Central memory CD8-positive, alpha-beta T cell (primary cell): Measurements from ENCODE around the gene TNFRSF21.
A peak's percentile ranks its signal among the peaks of the same experiment; 100 is the strongest.

Experiments used
- ATAC-seq: fragments of 150-1000 bp; cut with Tn5 transposase; replicated peaks from 2 replicates; pipeline ENCODE4 v1.10.0; 2022; ENCODE audit warnings: mild to moderate bottlenecking, moderate FRiP score, moderate number of reproducible peaks; ENCODE audit not compliant: poor library complexity, severe bottlenecking; ENCODE audit errors: extremely low read depth
- DNase-seq, 2 donors: peaks; one replicate each; pipeline ENCODE4 v3.0.0; 2021; ENCODE audit warnings: low spot score in 2 of 2
- H3K27ac Mint-ChIP-seq: one replicate; pipeline ENCODE4 v1.8.0; 2022; ENCODE audit warnings: low read depth, mild to moderate bottlenecking, moderate library complexity, mixed read lengths
- H3K27me3 Mint-ChIP-seq: one replicate; pipeline ENCODE4 v1.8.0; 2022; ENCODE audit warnings: mixed read lengths
- H3K36me3 Mint-ChIP-seq: one replicate; pipeline ENCODE4 v1.8.0; 2022; ENCODE audit warnings: mild to moderate bottlenecking, moderate library complexity, mixed read lengths; ENCODE audit not compliant: insufficient read depth
- H3K4me1 Mint-ChIP-seq: one replicate; pipeline ENCODE4 v1.8.0; 2022; ENCODE audit warnings: mixed read lengths
- H3K4me3 Mint-ChIP-seq: one replicate; pipeline ENCODE4 v1.8.0; 2022; ENCODE audit warnings: mild to moderate bottlenecking, moderate library complexity, mixed read lengths
- H3K9me3 Mint-ChIP-seq: one replicate; pipeline ENCODE4 v1.8.0; 2022; ENCODE audit warnings: mixed read lengths

TNFRSF21 gene

DNA sequence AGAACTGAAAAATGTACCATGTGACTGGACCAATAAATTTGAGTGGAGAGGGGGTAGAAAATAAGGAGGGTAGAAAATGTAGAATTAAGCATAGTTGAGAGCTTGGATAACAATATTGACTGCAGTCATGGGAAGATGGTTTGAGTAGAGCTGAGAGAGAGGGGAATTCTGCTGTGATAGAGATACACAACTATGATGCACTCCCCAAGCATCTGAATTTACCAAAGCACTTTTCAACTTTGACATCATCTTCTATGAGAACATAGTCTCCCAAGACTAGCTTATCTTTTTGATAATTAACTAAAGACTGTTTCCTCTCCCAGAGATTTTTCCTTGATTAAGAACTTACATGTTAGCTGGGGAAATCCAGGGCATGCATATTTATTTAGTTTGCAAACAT lies 103.1 kb downstream of the TNFRSF21 start:
- H3K4me3 Mint-ChIP-seq: no peak overlapping the region
- peaks cover 8% of the 10 kb centered on the region for H3K27me3 Mint-ChIP-seq
- DNase-seq (no peak), ATAC-seq (no peak)
- H3K9me3 Mint-ChIP-seq: no peaks in the 10 kb centered on the region
- H3K36me3 Mint-ChIP-seq: no peaks in the 10 kb centered on the region
- no peaks in the 10 kb centered on the region for H3K4me1 Mint-ChIP-seq
- H3K27ac Mint-ChIP-seq: no peak overlapping the region

DNA sequence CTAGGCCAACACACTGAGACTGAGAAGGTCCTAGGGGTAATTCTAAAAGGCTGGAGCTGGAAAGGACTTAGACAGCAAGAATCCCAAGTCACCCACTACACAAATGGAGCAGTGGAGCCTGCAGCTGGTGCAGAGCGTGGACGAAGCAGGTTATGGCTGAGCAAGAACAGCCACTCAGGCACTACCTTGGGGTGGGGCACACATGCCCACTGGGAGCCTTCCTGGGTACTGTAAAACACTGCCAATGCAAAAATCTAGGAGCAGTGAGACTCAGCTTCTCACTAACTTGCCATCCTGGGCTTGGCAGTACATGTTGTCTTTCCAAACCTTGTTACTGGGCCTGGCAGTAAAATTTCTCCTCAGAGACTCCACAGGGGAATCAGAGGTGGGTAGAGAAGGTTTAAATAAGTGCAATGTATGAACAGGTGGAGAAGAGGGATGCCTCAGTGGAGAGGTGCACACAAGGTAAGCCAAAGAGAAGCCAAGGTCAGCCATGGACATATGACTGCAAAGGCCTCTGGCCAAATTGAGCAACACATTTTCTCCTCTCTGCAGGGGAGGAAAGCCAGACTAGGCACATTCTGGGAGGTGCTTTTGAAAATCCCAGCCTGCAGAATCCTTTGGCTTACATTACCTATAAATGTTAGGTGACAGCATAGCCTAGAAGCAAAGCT lies 105.6 kb downstream of the TNFRSF21 start:
- no peak for DNase-seq
- no peaks in the 10 kb centered on the region for H3K27me3 Mint-ChIP-seq
- ATAC-seq: no peak
- H3K4me3 Mint-ChIP-seq: no peak overlapping the region
- H3K4me1 Mint-ChIP-seq: no peaks in the 10 kb centered on the region
- no peaks in the 10 kb centered on the region for H3K36me3 Mint-ChIP-seq
- peaks cover 5% of the 10 kb centered on the region for H3K9me3 Mint-ChIP-seq
- H3K27ac Mint-ChIP-seq: no peak overlapping the region

DNA sequence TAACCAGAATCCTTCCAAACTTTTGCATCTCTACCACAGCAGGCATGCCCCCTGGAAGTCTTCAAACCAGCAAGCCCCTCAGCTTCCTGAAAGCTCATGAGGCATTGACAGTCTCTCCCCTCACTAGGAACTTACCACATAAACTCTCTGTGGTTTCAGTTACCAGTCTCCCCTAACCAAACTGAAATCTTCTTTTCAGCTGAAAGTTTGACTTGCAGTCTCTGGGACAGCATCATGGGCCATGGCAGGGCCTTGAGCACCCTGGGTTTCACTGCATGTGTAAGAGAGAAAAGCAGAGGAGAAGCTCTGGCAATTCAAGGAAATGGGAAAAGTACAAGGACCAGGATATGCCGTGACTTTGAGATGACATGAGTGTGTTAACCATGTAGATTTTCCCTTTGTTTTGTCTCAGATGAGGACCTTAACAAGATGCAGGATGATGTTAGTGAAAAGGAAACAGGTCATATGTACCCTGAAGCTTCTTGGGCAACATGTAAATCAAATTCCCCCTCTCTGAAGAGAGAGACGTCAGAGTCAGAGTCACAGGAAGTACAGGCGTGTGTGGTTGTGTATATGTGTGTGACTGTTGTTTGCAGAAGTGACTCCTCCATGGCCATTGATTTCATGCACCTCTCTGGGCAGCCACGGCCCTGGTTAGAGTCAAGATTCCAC lies 106.3 kb downstream of the TNFRSF21 start:
- Mint-ChIP-seq H3K4me3 (no peak overlapping the region), H3K9me3 (peaks cover 5% of the 10 kb centered on the region), H3K36me3 (no peaks in the 10 kb centered on the region), H3K27ac (no peak overlapping the region), H3K4me1 (no peaks in the 10 kb centered on the region), H3K27me3 (no peaks in the 10 kb centered on the region)
- DNase-seq (no peak), ATAC-seq (peak; percentile 46)

DNA sequence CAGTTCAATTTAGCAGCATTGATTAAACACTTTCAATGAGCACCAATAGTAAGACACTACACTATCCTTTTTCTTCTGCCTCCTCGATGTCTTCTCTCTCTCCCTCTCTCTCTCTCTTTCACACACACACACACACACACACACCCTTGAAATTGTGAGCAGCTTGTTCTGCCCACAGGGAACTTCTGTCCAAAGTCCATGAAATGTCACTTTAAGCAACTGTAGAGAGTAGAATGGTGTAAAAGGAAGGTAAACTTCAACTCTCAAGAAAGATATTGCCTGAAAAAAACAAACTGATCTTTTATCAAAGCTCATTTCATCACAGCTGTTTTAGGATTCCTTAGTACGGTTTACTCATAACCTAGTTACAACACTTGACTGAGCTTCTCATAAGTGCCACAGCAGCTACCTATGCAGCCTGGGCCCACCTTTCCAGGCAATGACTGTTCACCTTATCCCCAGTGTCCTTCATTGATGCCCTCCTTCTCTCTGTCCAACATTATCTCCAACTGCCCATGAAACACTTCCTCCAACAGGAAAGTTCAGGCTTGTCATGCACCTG lies 107.0 kb downstream of the TNFRSF21 start:
- no peak for DNase-seq
- no peak overlapping the region for H3K4me3 Mint-ChIP-seq
- no peaks in the 10 kb centered on the region for H3K27me3 Mint-ChIP-seq
- H3K36me3 Mint-ChIP-seq: no peaks in the 10 kb centered on the region
- no peak for ATAC-seq
- no peak overlapping the region for H3K27ac Mint-ChIP-seq
- H3K9me3 Mint-ChIP-seq: peaks cover 5% of the 10 kb centered on the region
- H3K4me1 Mint-ChIP-seq: no peaks in the 10 kb centered on the region

DNA sequence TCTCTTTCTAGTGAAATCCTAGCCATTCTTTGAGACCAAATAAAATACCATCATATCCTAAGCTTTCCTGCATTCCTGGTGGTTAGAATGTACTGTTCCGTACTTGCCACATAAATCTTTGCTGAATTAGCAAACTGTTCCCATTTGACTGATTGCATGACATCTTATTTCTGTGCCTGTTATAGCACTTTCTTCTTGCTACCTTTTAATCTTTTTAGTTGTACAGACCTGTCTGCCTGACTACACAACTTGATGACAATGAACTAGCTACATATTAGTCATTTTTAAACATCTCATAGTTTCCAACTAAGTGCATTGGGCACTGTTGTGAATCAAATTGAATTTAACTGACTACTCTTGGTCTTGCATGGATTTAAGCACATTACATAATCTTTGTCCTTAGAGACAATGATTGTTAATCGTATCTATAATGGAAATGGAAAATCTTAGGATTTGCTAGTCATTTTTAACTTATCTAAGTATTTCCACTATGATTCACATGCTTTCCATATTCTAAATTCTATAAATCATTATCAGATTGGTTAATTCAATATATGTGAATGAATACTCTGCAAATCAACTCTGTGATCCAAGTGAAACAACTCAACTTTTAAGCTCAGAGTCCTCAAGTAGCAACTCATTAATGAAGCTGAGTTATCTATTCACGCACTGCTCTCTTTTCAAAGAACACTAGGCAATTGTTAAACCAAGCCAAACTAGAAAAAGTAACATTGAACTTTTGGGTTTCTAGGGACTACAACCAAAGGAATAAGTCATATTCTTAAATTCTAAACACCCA lies 109.0 kb downstream of the TNFRSF21 start:
- peaks cover 5% of the 10 kb centered on the region for H3K9me3 Mint-ChIP-seq
- H3K4me1 Mint-ChIP-seq: no peaks in the 10 kb centered on the region
- no peaks in the 10 kb centered on the region for H3K27me3 Mint-ChIP-seq
- H3K27ac Mint-ChIP-seq: no peak overlapping the region
- ATAC-seq (no peak), DNase-seq (no peak)
- no peaks in the 10 kb centered on the region for H3K36me3 Mint-ChIP-seq
- no peak overlapping the region for H3K4me3 Mint-ChIP-seq

DNA sequence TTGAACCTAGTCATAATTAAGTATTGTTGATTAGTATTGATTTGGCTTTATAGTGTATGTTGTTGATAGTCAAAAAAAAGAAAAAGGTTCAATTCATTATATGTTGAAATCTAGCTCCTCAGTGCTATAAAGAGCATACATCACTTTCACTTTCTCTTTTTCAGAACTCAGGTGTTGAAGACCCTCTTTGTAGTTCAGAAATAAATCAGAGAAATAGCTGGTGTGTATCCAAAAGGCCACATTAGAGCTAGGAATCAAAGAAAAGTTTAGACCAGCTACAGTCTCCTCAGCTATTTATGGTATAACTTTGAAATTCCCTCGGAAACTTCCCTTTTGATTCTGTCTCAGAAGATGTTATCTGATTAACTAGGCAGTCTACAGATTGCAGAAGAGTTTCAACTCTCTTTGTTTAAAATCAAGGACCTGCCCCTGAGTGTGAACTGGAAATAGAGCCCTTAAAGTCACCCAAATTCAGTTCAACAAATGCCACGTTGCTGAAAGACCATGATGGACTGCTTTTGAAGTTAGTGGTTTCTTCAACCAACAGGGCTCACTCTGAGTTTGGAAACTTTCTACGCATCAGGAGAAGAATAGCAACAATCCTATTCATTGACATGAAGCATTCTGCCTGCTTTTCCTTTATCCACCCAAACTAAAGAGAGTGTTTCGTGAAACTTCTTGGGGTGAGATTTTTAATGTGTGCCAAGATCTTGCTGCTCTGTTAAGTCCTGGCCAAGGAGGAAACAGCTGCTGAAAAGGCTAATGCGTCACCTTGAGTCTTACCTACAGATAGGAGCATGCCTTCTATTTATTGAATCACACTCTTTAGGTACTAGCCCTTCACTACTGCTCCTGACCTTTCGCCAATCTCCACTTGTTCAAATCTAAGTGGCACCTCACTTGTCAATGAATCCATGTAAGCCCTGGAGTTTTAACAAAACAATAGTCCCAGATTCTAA lies 111.7 kb downstream of the TNFRSF21 start:
- no peak overlapping the region for H3K27ac Mint-ChIP-seq
- no peaks in the 10 kb centered on the region for H3K36me3 Mint-ChIP-seq
- no peaks in the 10 kb centered on the region for H3K27me3 Mint-ChIP-seq
- peaks cover 5% of the 10 kb centered on the region for H3K9me3 Mint-ChIP-seq
- ATAC-seq: no peak
- H3K4me1 Mint-ChIP-seq: no peaks in the 10 kb centered on the region
- no peak overlapping the region for H3K4me3 Mint-ChIP-seq
- DNase-seq: no peak

DNA sequence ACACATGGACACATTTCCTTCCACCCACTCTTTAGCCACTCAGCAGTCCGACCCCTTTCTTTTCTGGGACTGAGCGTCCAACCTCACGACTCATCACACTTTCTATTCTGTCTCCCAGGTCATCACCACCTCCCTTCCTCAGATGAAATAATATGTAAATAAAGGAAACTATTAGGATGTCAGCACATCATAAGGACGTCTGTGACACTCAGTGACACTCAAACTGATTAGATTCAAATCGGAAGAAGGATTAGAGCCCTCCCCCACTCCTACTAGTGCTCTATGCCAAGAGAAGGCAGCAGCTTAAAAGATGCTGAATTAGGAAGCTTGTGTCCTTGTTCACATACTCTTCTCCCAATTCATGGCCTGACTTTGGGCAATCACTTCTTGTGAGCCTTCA lies 113.6 kb downstream of the TNFRSF21 start:
- H3K36me3 Mint-ChIP-seq: no peaks in the 10 kb centered on the region
- ATAC-seq (no peak), DNase-seq (no peak)
- no peak overlapping the region for H3K27ac Mint-ChIP-seq
- peaks cover 5% of the 10 kb centered on the region for H3K9me3 Mint-ChIP-seq
- H3K4me1 Mint-ChIP-seq: no peaks in the 10 kb centered on the region
- H3K27me3 Mint-ChIP-seq: no peaks in the 10 kb centered on the region
- no peak overlapping the region for H3K4me3 Mint-ChIP-seq

DNA sequence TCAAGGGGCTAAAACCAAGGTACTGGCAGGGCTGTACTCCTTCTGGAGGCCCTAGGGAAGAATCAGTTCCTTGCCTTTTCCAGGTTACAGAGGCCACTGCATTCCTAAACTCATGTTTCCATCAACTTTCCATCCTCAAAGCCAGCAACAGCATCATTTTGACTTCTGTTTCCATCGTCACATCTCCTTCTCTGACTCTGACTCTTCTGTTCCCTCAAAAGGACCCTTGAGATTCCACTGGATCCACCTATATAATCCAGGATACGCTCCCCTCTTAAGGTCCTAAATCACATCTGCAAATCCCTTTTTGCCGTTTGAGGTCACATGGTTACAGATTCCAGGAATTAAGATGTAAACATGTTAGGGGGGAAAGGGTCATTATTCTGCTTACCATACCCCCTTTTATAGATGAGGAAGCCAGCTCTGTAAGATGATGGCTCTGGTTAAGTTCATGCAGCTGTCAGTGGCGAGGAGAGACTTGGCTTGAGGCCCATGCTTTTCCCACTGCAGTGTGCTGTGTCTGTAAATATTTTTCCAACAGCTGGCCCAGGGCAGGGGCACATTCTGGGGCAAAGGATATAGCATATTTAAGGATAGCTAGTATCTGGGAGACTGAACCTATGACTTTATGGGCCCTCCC lies 114.6 kb downstream of the TNFRSF21 start:
- Mint-ChIP-seq H3K27me3 (no peaks in the 10 kb centered on the region), H3K27ac (no peak overlapping the region), H3K9me3 (no peaks in the 10 kb centered on the region), H3K4me1 (no peaks in the 10 kb centered on the region), H3K4me3 (no peak overlapping the region), H3K36me3 (no peaks in the 10 kb centered on the region)
- ATAC-seq: no peak
- no peak for DNase-seq

DNA sequence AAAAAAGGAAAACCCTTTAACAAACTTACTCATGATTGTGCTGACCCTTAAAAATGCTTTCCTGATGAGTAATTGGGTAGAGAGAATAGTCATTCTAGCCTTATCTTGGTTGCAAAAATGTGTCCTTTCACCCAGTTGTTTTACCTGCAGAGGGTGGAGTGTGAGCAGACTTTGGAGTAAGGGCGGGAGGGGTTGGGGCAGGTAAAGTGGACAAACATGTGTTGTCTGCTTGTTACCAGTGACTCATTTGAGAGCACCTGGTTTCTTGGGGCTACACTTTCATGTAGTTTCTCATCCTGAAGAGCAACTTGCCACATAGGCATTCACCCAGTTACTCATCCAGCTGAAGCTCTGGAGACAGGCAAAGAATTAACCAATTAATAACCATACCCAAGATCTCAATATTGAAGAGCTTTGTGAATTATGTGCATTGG lies 121.1 kb downstream of the TNFRSF21 start:
- DNase-seq: no peak
- no peak overlapping the region for H3K27ac Mint-ChIP-seq
- no peak for ATAC-seq
- peaks cover 21% of the 10 kb centered on the region for H3K27me3 Mint-ChIP-seq
- H3K4me3 Mint-ChIP-seq: no peak overlapping the region
- H3K4me1 Mint-ChIP-seq: no peaks in the 10 kb centered on the region
- H3K36me3 Mint-ChIP-seq: no peaks in the 10 kb centered on the region
- no peaks in the 10 kb centered on the region for H3K9me3 Mint-ChIP-seq

DNA sequence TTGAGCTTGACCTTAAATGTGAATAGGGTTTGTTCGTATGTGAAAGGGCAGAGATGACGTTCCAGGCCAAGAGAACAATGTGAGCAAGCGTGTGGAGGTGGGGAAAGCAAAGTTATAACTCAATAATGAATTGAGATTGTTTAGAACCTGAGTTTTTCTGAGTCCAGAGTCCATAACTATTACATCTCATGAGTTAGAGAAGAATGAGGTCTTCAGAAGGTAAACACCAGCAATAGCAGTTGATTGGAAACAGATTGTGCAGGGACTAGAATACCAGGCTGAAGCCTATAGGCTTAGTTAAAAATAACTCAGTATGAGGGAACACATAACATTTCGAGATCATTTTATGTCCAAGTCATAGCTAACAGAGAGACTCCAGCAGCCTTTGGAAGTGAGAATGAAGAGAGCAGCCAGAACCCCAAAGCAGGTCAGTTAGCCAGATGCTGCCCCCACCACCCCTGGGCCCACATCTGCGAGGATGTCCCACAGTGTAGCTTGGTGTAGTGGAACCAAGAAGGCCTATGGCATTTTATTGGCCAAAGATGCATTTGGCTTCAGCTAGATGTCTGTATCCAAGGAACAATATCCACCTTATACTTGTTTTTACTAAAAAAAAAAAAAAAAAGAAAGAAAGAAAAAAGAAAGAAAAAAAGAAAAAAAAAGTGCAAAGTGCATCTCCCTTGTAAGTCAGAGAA lies 121.7 kb downstream of the TNFRSF21 start:
- Mint-ChIP-seq H3K9me3 (no peaks in the 10 kb centered on the region), H3K36me3 (no peaks in the 10 kb centered on the region), H3K27me3 (peaks cover 21% of the 10 kb centered on the region), H3K4me1 (no peaks in the 10 kb centered on the region), H3K27ac (no peak overlapping the region), H3K4me3 (no peak overlapping the region)
- no peak for DNase-seq
- no peak for ATAC-seq

DNA sequence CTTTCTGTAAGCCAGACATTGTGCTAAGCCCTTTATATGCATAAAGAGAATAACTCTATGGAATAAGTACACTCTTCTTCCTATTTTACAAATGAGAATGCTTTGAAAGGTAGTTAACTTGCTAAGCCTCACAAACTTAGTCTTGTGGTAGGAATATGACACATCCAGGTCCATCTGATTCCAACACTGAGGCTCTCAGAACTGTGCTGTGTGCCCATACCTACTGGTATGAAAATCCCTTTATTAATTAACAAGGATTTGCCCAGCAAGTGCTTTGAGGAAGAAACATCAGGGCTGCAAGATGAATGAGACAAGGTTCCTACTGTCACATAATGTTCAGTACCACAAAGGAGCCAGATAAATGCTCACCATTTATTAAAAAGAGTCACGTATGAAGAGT lies 122.6 kb downstream of the TNFRSF21 start:
- no peak overlapping the region for H3K27ac Mint-ChIP-seq
- peaks cover 21% of the 10 kb centered on the region for H3K27me3 Mint-ChIP-seq
- H3K36me3 Mint-ChIP-seq: no peaks in the 10 kb centered on the region
- no peaks in the 10 kb centered on the region for H3K9me3 Mint-ChIP-seq
- no peaks in the 10 kb centered on the region for H3K4me1 Mint-ChIP-seq
- ATAC-seq (no peak), DNase-seq (no peak)
- no peak overlapping the region for H3K4me3 Mint-ChIP-seq
